ENCODE data around the gene DNAJC5.
"Not testable (repeated sequence)": the region's sequence is repeated elsewhere in the genome, so short reads cannot be mapped to it uniquely, and the experiment has no call there.

The DNAJC5 gene

GRCh38 chr20:63957004-63957689 is 62.2 kb downstream of the DNAJC5 start:
- TF ChIP-seq, protein P1, sequence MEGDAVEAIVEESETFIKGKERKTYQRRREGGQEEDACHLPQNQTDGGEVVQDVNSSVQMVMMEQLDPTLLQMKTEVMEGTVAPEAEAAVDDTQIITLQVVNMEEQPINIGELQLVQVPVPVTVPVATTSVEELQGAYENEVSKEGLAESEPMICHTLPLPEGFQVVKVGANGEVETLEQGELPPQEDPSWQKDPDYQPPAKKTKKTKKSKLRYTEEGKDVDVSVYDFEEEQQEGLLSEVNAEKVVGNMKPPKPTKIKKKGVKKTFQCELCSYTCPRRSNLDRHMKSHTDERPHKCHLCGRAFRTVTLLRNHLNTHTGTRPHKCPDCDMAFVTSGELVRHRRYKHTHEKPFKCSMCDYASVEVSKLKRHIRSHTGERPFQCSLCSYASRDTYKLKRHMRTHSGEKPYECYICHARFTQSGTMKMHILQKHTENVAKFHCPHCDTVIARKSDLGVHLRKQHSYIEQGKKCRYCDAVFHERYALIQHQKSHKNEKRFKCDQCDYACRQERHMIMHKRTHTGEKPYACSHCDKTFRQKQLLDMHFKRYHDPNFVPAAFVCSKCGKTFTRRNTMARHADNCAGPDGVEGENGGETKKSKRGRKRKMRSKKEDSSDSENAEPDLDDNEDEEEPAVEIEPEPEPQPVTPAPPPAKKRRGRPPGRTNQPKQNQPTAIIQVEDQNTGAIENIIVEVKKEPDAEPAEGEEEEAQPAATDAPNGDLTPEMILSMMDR (IDR thresholded peaks at IDR 0.05; ENCODE audit: unreplicated experiment in 3 of 3) = peak in 1 of 3 experiments; percentile 25
- Mint-ChIP-seq H3K27ac (peak overlapping the region in 2 of 3 experiments; percentile 50 to 63), H3K4me3 (peak overlapping the region; percentile 85 to 89 (median 88)), H3K4me1 (peaks cover 18% of the 10 kb centered on the region), H3K36me3 (ENCODE audit: low read depth) (no peaks in the 10 kb centered on the region), H3K9me3 (no peaks in the 10 kb centered on the region), H3K27me3 (ENCODE audit: low read depth) (no peaks in the 10 kb centered on the region)

DNA sequence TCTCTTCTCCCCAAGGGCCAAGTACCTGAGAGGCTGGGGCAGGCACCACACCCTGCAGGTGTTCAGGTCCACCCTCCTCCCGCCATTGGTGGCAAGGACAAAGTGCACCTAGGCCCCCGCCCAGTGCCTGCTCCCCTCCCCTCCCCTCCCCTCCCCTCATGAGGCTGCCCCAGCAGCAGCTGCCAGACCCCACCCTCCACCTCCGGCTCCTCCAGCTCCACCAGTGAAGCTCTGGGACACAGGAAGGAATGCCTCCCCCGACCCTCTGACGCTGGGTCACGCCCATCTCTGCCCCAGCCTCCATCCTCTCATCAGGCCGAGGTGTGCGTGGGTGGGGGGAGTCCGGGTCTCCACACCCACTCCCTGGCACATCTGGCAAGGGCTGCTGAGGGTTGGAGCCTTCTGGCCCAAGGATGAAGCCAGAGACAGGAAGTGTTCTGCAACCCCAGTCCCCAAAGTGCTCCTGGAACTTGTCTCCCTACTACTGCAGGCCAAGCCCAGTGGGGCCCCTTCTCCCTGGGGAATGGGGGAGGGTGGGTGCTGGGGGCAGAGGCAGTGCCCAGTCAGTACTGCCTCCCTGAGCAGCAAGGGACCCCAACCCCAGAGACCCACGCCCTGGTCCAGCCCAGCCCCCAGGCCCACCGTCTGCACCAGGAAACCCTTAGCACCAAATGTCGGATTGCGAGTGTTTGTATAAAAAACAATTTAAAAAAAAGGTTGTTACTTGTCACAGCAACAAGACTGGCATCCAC is 62.9 kb downstream of the DNAJC5 start:
- no peaks in the 10 kb centered on the region for H3K27me3 Mint-ChIP-seq (ENCODE audit: low read depth)
- peak overlapping the region in 2 of 3 experiments; percentile 50 to 63 for H3K27ac Mint-ChIP-seq
- no peaks in the 10 kb centered on the region for H3K9me3 Mint-ChIP-seq
- peak overlapping the region; percentile 80 to 88 (median 85) for H3K4me3 Mint-ChIP-seq
- H3K36me3 Mint-ChIP-seq (ENCODE audit: low read depth) = peaks cover 2% of the 10 kb centered on the region
- peaks cover 18% of the 10 kb centered on the region for H3K4me1 Mint-ChIP-seq
- TF ChIP-seq, protein P1 (IDR thresholded peaks at IDR 0.05; ENCODE audit: unreplicated experiment in 3 of 3) = no peak

DNA sequence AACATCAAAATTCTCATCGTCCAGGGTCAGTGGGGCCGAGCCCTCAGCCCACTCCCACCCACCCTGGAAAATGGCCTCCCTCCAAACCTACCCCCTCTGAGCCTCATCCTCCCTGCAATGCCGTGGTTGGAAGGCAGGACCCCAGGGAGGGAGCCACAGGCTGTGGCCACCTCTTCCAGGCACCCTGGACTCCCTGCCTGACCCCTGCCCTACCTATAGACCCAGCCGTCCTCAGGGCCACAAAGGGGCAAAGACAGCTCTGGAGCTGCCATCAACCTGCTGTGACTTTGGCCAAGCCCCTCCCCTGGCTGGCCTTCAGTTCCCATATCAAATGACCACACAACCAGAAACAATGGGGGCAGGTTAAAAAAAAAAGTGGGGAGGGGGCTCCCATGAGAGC is 63.5 kb downstream of the DNAJC5 start:
- no peaks in the 10 kb centered on the region for H3K27me3 Mint-ChIP-seq (ENCODE audit: low read depth)
- TF ChIP-seq, protein P1 (IDR thresholded peaks at IDR 0.05; ENCODE audit: unreplicated experiment in 3 of 3) = no peak
- peaks cover 4% of the 10 kb centered on the region for H3K36me3 Mint-ChIP-seq (ENCODE audit: low read depth)
- peaks cover 16% of the 10 kb centered on the region for H3K4me1 Mint-ChIP-seq
- H3K9me3 Mint-ChIP-seq = no peaks in the 10 kb centered on the region
- no peak overlapping the region for H3K27ac Mint-ChIP-seq
- peak overlapping the region in 2 of 3 experiments; percentile 21 to 60 for H3K4me3 Mint-ChIP-seq

GRCh38 chr20:63958964-63959698 is 64.2 kb downstream of the DNAJC5 start:
- H3K9me3 Mint-ChIP-seq = no peaks in the 10 kb centered on the region
- H3K4me3 Mint-ChIP-seq = peak overlapping the region in 1 of 3 experiments; percentile 17
- H3K36me3 Mint-ChIP-seq (ENCODE audit: low read depth) = peaks cover 4% of the 10 kb centered on the region
- TF ChIP-seq, protein P1 (IDR thresholded peaks at IDR 0.05; ENCODE audit: unreplicated experiment in 3 of 3) = no peak
- no peaks in the 10 kb centered on the region for H3K27me3 Mint-ChIP-seq (ENCODE audit: low read depth)
- H3K4me1 Mint-ChIP-seq = peaks cover 10% of the 10 kb centered on the region
- H3K27ac Mint-ChIP-seq = no peak overlapping the region

DNA sequence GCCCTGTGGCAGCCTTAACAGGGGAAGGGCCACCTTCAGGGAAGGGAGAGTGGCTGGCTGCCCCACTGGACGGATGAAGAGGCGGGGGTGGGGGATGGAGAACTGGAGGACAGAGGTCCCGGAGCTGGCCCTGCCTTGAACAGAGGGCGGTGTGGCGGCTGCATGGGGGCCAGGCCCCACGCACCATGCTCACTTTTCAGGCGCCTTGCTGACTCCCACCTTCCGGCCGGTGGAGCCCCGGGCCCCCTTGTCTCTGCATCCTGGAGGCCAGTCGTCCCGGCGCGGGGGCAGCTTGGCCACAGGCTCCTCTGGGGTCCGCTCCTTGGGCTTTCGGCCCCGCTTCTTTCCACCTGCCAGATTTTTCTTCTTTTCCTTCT is 64.8 kb downstream of the DNAJC5 start:
- no peak overlapping the region for H3K4me3 Mint-ChIP-seq
- no peaks in the 10 kb centered on the region for H3K9me3 Mint-ChIP-seq
- no peak overlapping the region for H3K27ac Mint-ChIP-seq
- H3K4me1 Mint-ChIP-seq = peaks cover 5% of the 10 kb centered on the region
- no peaks in the 10 kb centered on the region for H3K27me3 Mint-ChIP-seq (ENCODE audit: low read depth)
- TF ChIP-seq, protein P1 (IDR thresholded peaks at IDR 0.05; ENCODE audit: unreplicated experiment in 3 of 3) = no peak
- peaks cover 4% of the 10 kb centered on the region for H3K36me3 Mint-ChIP-seq (ENCODE audit: low read depth)

- not testable (repeated sequence) for H3K27me3 Mint-ChIP-seq (ENCODE audit: low read depth); H3K27ac Mint-ChIP-seq; H3K36me3 Mint-ChIP-seq (ENCODE audit: low read depth); H3K9me3 Mint-ChIP-seq; H3K4me3 Mint-ChIP-seq; H3K4me1 Mint-ChIP-seq
These were observed 66.0 kb downstream of the DNAJC5 start for GRCh38 chr20:63960654-63961621.
